Subcutaneous abdominal adipose tissue (tissue), 5 donors: Measurements from ENCODE around the gene DYSF.

Source experiments
- H3K27ac ChIP-seq: one replicate; pipeline ENCODE4 v1.7.0; 2013; ENCODE audit warnings: low read depth, mild to moderate bottlenecking, inconsistent platforms, low read length, moderate library complexity
- H3K27me3 ChIP-seq, 5 donors: one replicate each; pipeline ENCODE4 v1.7.0; 2013; ENCODE audit warnings: low read length in 5 of 5, inconsistent platforms in 1 of 5; ENCODE audit not compliant: control insufficient read depth in 5 of 5, insufficient read depth in 4 of 5
- H3K36me3 ChIP-seq, 5 donors: one replicate each; pipeline ENCODE4 v1.7.0; 2013; ENCODE audit warnings: low read length in 5 of 5; ENCODE audit not compliant: control insufficient read depth in 5 of 5, insufficient read depth in 5 of 5
- H3K4me1 ChIP-seq, 5 donors: one replicate each; pipeline ENCODE4 v1.7.0; 2013; ENCODE audit warnings: low read length in 5 of 5, mild to moderate bottlenecking in 3 of 5, moderate library complexity in 1 of 5; ENCODE audit not compliant: control insufficient read depth in 5 of 5, insufficient read depth in 5 of 5
- H3K4me3 ChIP-seq, 5 donors: one replicate each; pipeline ENCODE4 v1.7.0; 2013; ENCODE audit warnings: low read length in 5 of 5, low read depth in 1 of 5
- H3K9ac ChIP-seq, 5 donors: one replicate each; pipeline ENCODE4 v1.7.0; 2013; ENCODE audit warnings: low read length in 5 of 5, mild to moderate bottlenecking in 4 of 5, moderate library complexity in 3 of 5
- H3K9me3 ChIP-seq, 5 donors: one replicate each; pipeline ENCODE4 v1.7.0; 2013; ENCODE audit warnings: low read length in 5 of 5; ENCODE audit not compliant: control insufficient read depth in 5 of 5
- donor health status: healthy.
- donor health status: healthy.
- donor health status: healthy.
- donor health status: healthy.
- donor health status: healthy.

Gene DYSF

GRCh38 chr2:71561441-71562267 is 108.3 kb downstream of the DYSF start:
- Histone ChIP-seq H3K9ac (no peak overlapping the region), H3K9me3 (no peaks in the 10 kb centered on the region), H3K4me3 (no peak overlapping the region), H3K27me3 (peaks cover 0 to 4% (median 0%) of the 10 kb centered on the region in 5 donors), H3K36me3 (peaks cover 0 to 28% (median 4%) of the 10 kb centered on the region in 5 donors), H3K27ac (no peak overlapping the region), H3K4me1 (peaks cover 0 to 6% (median 2%) of the 10 kb centered on the region in 5 donors)

- Histone ChIP-seq H3K4me3 (no peak overlapping the region), H3K4me1 (peaks cover 0 to 7% (median 4%) of the 10 kb centered on the region in 5 donors), H3K27me3 (peaks cover 0 to 4% (median 0%) of the 10 kb centered on the region in 5 donors), H3K9ac (no peak overlapping the region), H3K27ac (no peak overlapping the region), H3K9me3 (no peaks in the 10 kb centered on the region), H3K36me3 (peaks cover 0 to 28% (median 4%) of the 10 kb centered on the region in 5 donors)
Observed at GRCh38 chr2:71562518-71562917, 109.2 kb downstream of the DYSF start.

- Histone ChIP-seq H3K9me3 (no peaks in the 10 kb centered on the region), H3K27ac (no peak overlapping the region), H3K36me3 (peaks cover 0 to 34% (median 4%) of the 10 kb centered on the region in 5 donors), H3K4me3 (no peak overlapping the region), H3K4me1 (peaks cover 0 to 7% (median 4%) of the 10 kb centered on the region in 5 donors), H3K9ac (no peak overlapping the region), H3K27me3 (peaks cover 0 to 4% (median 0%) of the 10 kb centered on the region in 5 donors)
Observed at GRCh38 chr2:71563872-71564271, 110.5 kb downstream of the DYSF start.

GRCh38 chr2:71564361-71564760 is 111.0 kb downstream of the DYSF start:
- Histone ChIP-seq H3K9me3 (no peaks in the 10 kb centered on the region), H3K27ac (no peak overlapping the region), H3K36me3 (peaks cover 0 to 31% (median 4%) of the 10 kb centered on the region in 5 donors), H3K4me1 (peaks cover 0 to 7% (median 4%) of the 10 kb centered on the region in 5 donors), H3K4me3 (no peak overlapping the region), H3K27me3 (peaks cover 0 to 4% (median 0%) of the 10 kb centered on the region in 5 donors), H3K9ac (no peak overlapping the region)

- no peaks in the 10 kb centered on the region for H3K9me3 ChIP-seq
- H3K36me3 ChIP-seq = peaks cover 0 to 34% (median 4%) of the 10 kb centered on the region in 5 donors
- H3K4me1 ChIP-seq = peaks cover 0 to 7% (median 4%) of the 10 kb centered on the region in 5 donors
- peaks cover 0 to 3% (median 0%) of the 10 kb centered on the region in 5 donors for H3K27me3 ChIP-seq
- no peak overlapping the region for H3K9ac ChIP-seq
- H3K4me3 ChIP-seq = no peak overlapping the region
- no peak overlapping the region for H3K27ac ChIP-seq
Observed at GRCh38 chr2:71564790-71565189, 111.4 kb downstream of the DYSF start.

- Histone ChIP-seq H3K27ac (no peak overlapping the region), H3K4me3 (no peak overlapping the region), H3K9ac (no peak overlapping the region), H3K27me3 (no peaks in the 10 kb centered on the region), H3K4me1 (peaks cover 0 to 7% (median 4%) of the 10 kb centered on the region in 5 donors), H3K36me3 (peaks cover 0 to 50% (median 17%) of the 10 kb centered on the region in 5 donors), H3K9me3 (no peaks in the 10 kb centered on the region)
Observed at GRCh38 chr2:71566372-71566771, 113.0 kb downstream of the DYSF start.

GRCh38 chr2:71567625-71568024 is 114.3 kb downstream of the DYSF start:
- Histone ChIP-seq H3K36me3 (peaks cover 0 to 55% (median 26%) of the 10 kb centered on the region in 5 donors), H3K27me3 (no peaks in the 10 kb centered on the region), H3K4me1 (peaks cover 0 to 7% (median 4%) of the 10 kb centered on the region in 5 donors), H3K9ac (no peak overlapping the region), H3K27ac (no peak overlapping the region), H3K4me3 (no peak overlapping the region), H3K9me3 (peaks cover 0 to 3% (median 0%) of the 10 kb centered on the region in 5 donors)

GRCh38 chr2:71568103-71568502 is 114.7 kb downstream of the DYSF start:
- Histone ChIP-seq H3K9me3 (peaks cover 0 to 3% (median 0%) of the 10 kb centered on the region in 5 donors), H3K27me3 (no peaks in the 10 kb centered on the region), H3K27ac (no peak overlapping the region), H3K4me1 (peaks cover 0 to 7% (median 4%) of the 10 kb centered on the region in 5 donors), H3K36me3 (peaks cover 0 to 57% (median 26%) of the 10 kb centered on the region in 5 donors), H3K4me3 (no peak overlapping the region), H3K9ac (no peak overlapping the region)

GRCh38 chr2:71570511-71570910 is 117.2 kb downstream of the DYSF start:
- H3K9ac ChIP-seq = no peak overlapping the region
- H3K9me3 ChIP-seq = peaks cover 0 to 3% (median 0%) of the 10 kb centered on the region in 5 donors
- no peak overlapping the region for H3K4me3 ChIP-seq
- no peak overlapping the region for H3K27ac ChIP-seq
- peaks cover 0 to 13% (median 7%) of the 10 kb centered on the region in 5 donors for H3K4me1 ChIP-seq
- peaks cover 0 to 45% (median 26%) of the 10 kb centered on the region in 5 donors for H3K36me3 ChIP-seq
- no peaks in the 10 kb centered on the region for H3K27me3 ChIP-seq

- Histone ChIP-seq H3K36me3 (peaks cover 0 to 43% (median 26%) of the 10 kb centered on the region in 5 donors), H3K4me3 (no peak overlapping the region)
Observed at GRCh38 chr2:71570951-71571460, 117.6 kb downstream of the DYSF start.

More at GRCh38 chr2:71570951-71571460, 117.6 kb downstream of the DYSF start:
- Histone ChIP-seq H3K27ac (no peak overlapping the region), H3K27me3 (no peaks in the 10 kb centered on the region), H3K9ac (no peak overlapping the region), H3K4me1 (peaks cover 0 to 18% (median 12%) of the 10 kb centered on the region in 5 donors), H3K9me3 (peaks cover 0 to 3% (median 0%) of the 10 kb centered on the region in 5 donors)
